Testis (tissue), 3 donors: ENCODE results near the gene CLPTM1L. TPM values are rescaled to one million over a fixed set of nuclear protein-coding genes. Genes with fewer than 3 reads are reported as not detected.

Source experiments
- DNase-seq: peaks from one replicate; pipeline ENCODE4 v3.0.0-alpha.2; 2019
- H3K27ac ChIP-seq, 2 donors: fragments of 200-600 bp; sonication (generic); one replicate each; pipeline ENCODE4 v1.5.1; 2019
- H3K27me3 ChIP-seq: fragments of 200-600 bp; sonication (generic); one replicate; pipeline ENCODE4 v1.5.1; 2019
- H3K36me3 ChIP-seq: fragments of 200-600 bp; sonication (generic); one replicate; pipeline ENCODE4 v1.5.1; 2017; ENCODE audit warnings: low read depth; ENCODE audit errors: missing control alignments
- H3K4me1 ChIP-seq: fragments of 200-600 bp; sonication (generic); one replicate; pipeline ENCODE4 v1.5.1; 2019
- H3K4me3 ChIP-seq, 2 donors: fragments of 200-600 bp; sonication (generic); one replicate each; pipeline ENCODE4 v1.5.1; 2017 to 2019
- H3K9me3 ChIP-seq: fragments of 200-600 bp; sonication (generic); one replicate; pipeline ENCODE4 v1.5.1; 2017
- POLR2A ChIP-seq: fragments of 450-650 bp; IDR thresholded peaks from one replicate; pipeline ENCODE4 v1.6.1; 2017; ENCODE audit warnings: antibody characterized with exemption, mild to moderate bottlenecking, moderate library complexity
- WGBS, 2 donors: methylation state at CpG; one replicate each; pipeline ENCODE4 v1.1.5; 2018; 5-methylcytosine and 5-hydroxymethylcytosine counted together
- intact Hi-C: fragments of 100-400 bp; cut with DNase I; formaldehyde crosslinking; loops from one replicate; pipeline ENCODE4 v1.15.1; 2023; ENCODE audit warnings: low total_unique reads
- polyA plus RNA-seq: library from polyadenylated mRNA; stranded (reverse); fragments of 350-450 nt; fragmentation: Illumina TruSeq; extraction: RNeasy Lipid Tissue Mini Kit (QIAGEN cat#74804); gene quantifications from one replicate; pipeline ENCODE4 v1.2.3, GENCODE V29; 2014; ENCODE audit warnings: low read depth, low replicate concordance; ENCODE audit not compliant: insufficient read depth
- total RNA-seq, 2 donors: library from RNA; depleted of rRNA; stranded (reverse); fragments of >200 nt; gene quantifications; one replicate each; pipeline ENCODE4 v1.2.3, GENCODE V29; 2016
- TF ChIP-seq, protein P1 (sequence below), 3 experiments: fragments of 450-650 bp in 2 of 3; fragments of 200-600 bp in 1 of 3; sonication (generic) in 1 of 3; IDR thresholded peaks; one replicate each; pipeline ENCODE4 v1.5.1; 2016 to 2019; ENCODE audit warnings: antibody characterized with exemption in 3 of 3, mild to moderate bottlenecking in 2 of 3, moderate library complexity in 1 of 3

CLPTM1L gene
- total and polyA plus RNA-seq, 3 donors from 2014 or later: 148 to 170 (median 150) TPM

DNA sequence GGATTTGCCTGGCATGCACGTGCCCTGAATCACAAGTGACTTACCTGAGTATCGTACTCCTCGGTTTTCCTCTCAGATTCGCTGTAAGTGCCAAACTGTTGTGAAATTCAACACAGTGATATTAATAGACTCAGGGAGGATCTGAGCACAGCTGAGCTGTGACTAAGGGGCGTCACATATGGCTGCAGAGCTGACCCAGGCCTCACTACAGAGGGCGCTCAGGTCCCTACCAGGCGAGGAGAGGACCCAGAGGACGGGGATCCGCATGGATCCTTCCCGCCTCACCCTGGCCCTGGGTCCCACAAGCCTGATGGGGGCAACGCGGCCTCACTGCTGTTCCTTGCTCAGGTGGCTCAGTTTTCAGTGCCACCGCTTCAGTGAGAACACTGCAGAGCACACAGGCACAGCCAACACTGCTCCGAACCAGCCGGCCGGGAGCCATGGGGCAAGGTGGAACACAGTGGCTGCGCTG is 20.1 kb downstream of the CLPTM1L start:
- 94% methylated on average over 17 of the region's 17 CpGs for WGBS, 2 donors
- intact Hi-C loops: no loop called here
- DNase-seq: peak; percentile 12
- TF ChIP-seq, protein P1, sequence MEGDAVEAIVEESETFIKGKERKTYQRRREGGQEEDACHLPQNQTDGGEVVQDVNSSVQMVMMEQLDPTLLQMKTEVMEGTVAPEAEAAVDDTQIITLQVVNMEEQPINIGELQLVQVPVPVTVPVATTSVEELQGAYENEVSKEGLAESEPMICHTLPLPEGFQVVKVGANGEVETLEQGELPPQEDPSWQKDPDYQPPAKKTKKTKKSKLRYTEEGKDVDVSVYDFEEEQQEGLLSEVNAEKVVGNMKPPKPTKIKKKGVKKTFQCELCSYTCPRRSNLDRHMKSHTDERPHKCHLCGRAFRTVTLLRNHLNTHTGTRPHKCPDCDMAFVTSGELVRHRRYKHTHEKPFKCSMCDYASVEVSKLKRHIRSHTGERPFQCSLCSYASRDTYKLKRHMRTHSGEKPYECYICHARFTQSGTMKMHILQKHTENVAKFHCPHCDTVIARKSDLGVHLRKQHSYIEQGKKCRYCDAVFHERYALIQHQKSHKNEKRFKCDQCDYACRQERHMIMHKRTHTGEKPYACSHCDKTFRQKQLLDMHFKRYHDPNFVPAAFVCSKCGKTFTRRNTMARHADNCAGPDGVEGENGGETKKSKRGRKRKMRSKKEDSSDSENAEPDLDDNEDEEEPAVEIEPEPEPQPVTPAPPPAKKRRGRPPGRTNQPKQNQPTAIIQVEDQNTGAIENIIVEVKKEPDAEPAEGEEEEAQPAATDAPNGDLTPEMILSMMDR (IDR thresholded peaks at IDR 0.05): no peak
- no peak for TF ChIP-seq POLR2A
- no peaks in the 10 kb centered on the region for H3K27me3 ChIP-seq
- no peaks in the 10 kb centered on the region for H3K9me3 ChIP-seq
- no peak overlapping the region for H3K4me3 ChIP-seq
- no peaks in the 10 kb centered on the region for H3K36me3 ChIP-seq
- no peak overlapping the region for H3K27ac ChIP-seq
- H3K4me1 ChIP-seq: peaks cover 9% of the 10 kb centered on the region

DNA sequence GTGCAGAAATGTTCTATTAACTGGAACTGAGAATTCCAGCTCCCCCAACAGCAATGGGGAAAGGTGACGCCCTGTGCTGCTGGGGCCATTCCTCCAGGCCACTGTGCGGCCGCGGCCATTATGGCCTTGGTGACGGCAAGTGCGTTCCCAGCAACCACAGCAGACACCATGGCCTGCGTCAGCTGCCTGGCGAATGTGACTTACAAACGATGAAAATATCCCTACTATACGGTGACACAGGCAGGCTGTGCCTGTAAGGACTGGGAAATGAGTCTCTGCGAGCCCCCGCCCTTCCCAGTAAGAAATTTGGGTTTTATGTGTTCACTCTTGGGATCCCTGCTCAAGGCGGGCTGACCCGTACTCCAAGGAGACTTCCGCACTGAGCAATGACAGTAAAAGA is 20.6 kb downstream of the CLPTM1L start:
- TF ChIP-seq, protein P1 (IDR thresholded peaks at IDR 0.05): no peak
- TF ChIP-seq POLR2A: no peak
- DNase-seq: peak; percentile 9
- WGBS, 2 donors: 94 to 96% methylated on average over 15 of the region's 15 CpGs
- Histone ChIP-seq H3K27ac (no peak overlapping the region), H3K27me3 (no peaks in the 10 kb centered on the region), H3K4me3 (no peak overlapping the region), H3K36me3 (no peaks in the 10 kb centered on the region), H3K4me1 (peaks cover 9% of the 10 kb centered on the region), H3K9me3 (no peaks in the 10 kb centered on the region)
- intact Hi-C loops: no loop called here

DNA sequence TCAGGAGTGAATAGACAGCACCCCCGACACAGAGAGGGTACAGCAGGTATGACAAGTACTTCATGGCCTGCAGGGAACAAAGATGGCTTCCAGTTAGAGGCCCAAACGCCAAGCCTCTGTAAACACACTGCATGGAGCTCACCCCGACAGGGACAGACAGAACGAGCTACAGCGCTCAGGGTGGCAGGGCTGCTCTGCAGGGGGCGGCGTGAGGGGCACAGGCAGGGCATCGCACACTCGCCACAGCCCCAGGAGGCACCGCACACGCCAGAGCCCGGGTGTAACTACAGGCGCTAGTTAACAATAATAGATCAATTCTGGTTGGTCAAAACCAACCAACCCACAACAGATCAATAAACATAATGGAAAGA is 21.1 kb downstream of the CLPTM1L start:
- Histone ChIP-seq H3K27ac (no peak overlapping the region), H3K9me3 (no peaks in the 10 kb centered on the region), H3K4me1 (peaks cover 5% of the 10 kb centered on the region), H3K4me3 (no peak overlapping the region), H3K27me3 (no peaks in the 10 kb centered on the region), H3K36me3 (no peaks in the 10 kb centered on the region)
- no peak for TF ChIP-seq POLR2A
- TF ChIP-seq, protein P1 (IDR thresholded peaks at IDR 0.05): no peak
- DNase-seq: no peak
- intact Hi-C loops: no loop called here
- 95 to 96% methylated on average over 13 of the region's 13 CpGs for WGBS, 2 donors

DNA sequence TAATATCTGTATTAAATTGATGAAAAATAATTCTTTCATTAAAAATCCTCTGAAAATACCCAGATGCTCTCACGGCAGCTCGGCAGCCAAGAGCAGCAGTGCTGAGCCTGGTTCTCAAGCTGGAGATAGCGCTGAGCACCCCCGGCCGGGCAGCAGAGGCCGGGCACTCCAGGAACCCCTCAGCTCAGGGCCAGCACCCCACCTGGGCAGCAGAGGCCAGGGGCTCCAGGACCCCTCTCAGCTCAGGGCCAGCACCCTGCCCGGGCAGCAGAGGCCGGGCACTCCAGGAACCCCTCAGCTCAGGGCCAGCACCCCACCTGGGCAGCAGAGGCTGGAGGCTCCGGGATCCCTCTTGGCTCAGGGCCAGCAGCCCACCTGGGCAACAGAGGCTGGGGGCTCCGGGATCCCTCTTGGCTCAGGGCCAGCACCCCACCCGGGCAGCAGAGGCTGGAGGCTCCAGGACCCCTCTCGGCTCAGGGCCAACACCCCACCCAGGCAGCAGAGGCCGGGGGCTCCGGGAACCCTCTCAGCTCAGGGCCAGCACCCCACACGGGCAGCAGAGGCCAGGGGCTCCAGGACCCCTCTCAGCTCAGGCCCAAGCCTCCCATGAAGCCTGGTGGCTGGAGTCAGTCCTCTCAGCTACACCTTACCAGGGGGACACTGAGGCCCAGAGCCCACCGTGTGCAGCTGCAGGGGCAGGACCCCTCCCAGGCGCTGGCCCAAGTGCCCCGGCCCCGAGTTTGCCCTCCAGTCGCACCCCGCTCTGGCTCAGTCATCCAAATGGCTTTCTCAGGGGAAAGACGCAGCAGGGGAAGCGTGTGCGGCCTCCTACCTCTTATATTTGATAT is 21.7 kb downstream of the CLPTM1L start:
- no peaks in the 10 kb centered on the region for H3K4me1 ChIP-seq
- no peaks in the 10 kb centered on the region for H3K27me3 ChIP-seq
- peak; percentile 9 for DNase-seq
- no peak overlapping the region for H3K4me3 ChIP-seq
- no peaks in the 10 kb centered on the region for H3K9me3 ChIP-seq
- intact Hi-C loops: no loop called here
- no peak overlapping the region for H3K27ac ChIP-seq
- H3K36me3 ChIP-seq: no peaks in the 10 kb centered on the region
- WGBS, 2 donors: 90 to 92% methylated on average over 17 to 24 of the region's 24 CpGs
- TF ChIP-seq, protein P1 (IDR thresholded peaks at IDR 0.05): no peak
- TF ChIP-seq POLR2A: no peak
